K562 (cell line): Measurements from ENCODE around the gene ITSN1. TPM values are rescaled to one million over a fixed set of nuclear protein-coding genes. Genes with fewer than 3 reads are reported as not detected.

ENCODE experiments used
- BRF1 ChIP-seq: IDR thresholded peaks from 3 replicates; pipeline ENCODE4 v1.6.1; 2011; ENCODE audit warnings: borderline replicate concordance, mild to moderate bottlenecking; ENCODE audit not compliant: insufficient read length; ENCODE audit errors: extremely low read depth
- DMBX1 ChIP-seq: fragments of 250-450 bp; sonication (Bioruptor Pico); IDR thresholded peaks from 2 replicates; pipeline ENCODE4 v1.8.0; 2022; ENCODE audit warnings: inconsistent platforms, mild to moderate bottlenecking, moderate library complexity, borderline replicate concordance
- EHMT2 ChIP-seq: fragments of 450-650 bp; IDR thresholded peaks from 2 replicates; pipeline ENCODE4 v1.6.1; 2018; ENCODE audit warnings: antibody characterized with exemption
- ESRRA ChIP-seq: fragments of 450-650 bp; IDR thresholded peaks from 2 replicates; pipeline ENCODE4 v1.6.1; 2014; ENCODE audit warnings: low read depth, mild to moderate bottlenecking, moderate library complexity, borderline replicate concordance
- POLR2AphosphoS5 ChIP-seq: IDR thresholded peaks from 2 replicates; pipeline ENCODE4 v1.6.1; 2011; ENCODE audit warnings: mild to moderate bottlenecking, low read depth, low read length, moderate library complexity; ENCODE audit not compliant: control insufficient read depth, insufficient read depth
- RAD21 ChIP-seq, 2 experiments: fragments of 250-450 bp in 1 of 2; fragments of 450-650 bp in 1 of 2; sonication (Bioruptor Pico) in 1 of 2; formaldehyde crosslinking in 1 of 2; IDR thresholded peaks in 1 of 2; conservative IDR thresholded peaks in 1 of 2; 2 replicates each; pipeline versions ENCODE4 v1.4.0 to v1.8.0; 2020 to 2022; ENCODE audit warnings: mild to moderate bottlenecking in 2 of 2, moderate library complexity in 1 of 2
- RBM22 ChIP-seq: fragments of 200-400 bp; formaldehyde crosslinking; IDR thresholded peaks from 2 replicates; pipeline ENCODE4 v1.6.1; 2018; ENCODE audit warnings: low read length, low read depth; ENCODE audit not compliant: poor library complexity, severe bottlenecking
- RREB1 ChIP-seq: fragments of 250-450 bp; sonication (Bioruptor Pico); IDR thresholded peaks from 2 replicates; pipeline ENCODE4 v1.4.0; 2020
- STAG1 ChIP-seq: sonication (generic); formaldehyde crosslinking; IDR thresholded peaks from 2 replicates; pipeline ENCODE4 v1.5.0; 2020; ENCODE audit warnings: missing genetic modification reagents, borderline replicate concordance
- TRIM25 ChIP-seq: fragments of 450-650 bp; IDR thresholded peaks from 2 replicates; pipeline ENCODE4 v1.7.0; 2016; ENCODE audit warnings: borderline replicate concordance
- ZBTB1 ChIP-seq: sonication (generic); formaldehyde crosslinking; IDR thresholded peaks from 2 replicates; pipeline ENCODE4 v1.8.1; 2023; ENCODE audit warnings: missing genetic modification reagents, low read depth, mild to moderate bottlenecking, borderline replicate concordance
- ZNF143 ChIP-seq: sonication (generic); formaldehyde crosslinking; IDR thresholded peaks from 2 replicates; pipeline ENCODE4 v1.9.0; 2022; ENCODE audit warnings: mild to moderate bottlenecking, missing genetic modification reagents
- ZNF354B ChIP-seq: fragments of 250-450 bp; sonication (Bioruptor Pico); IDR thresholded peaks from 2 replicates; pipeline ENCODE4 v1.4.0; 2020
- ZNF592 ChIP-seq: fragments of 450-650 bp; IDR thresholded peaks from 2 replicates; pipeline ENCODE4 v1.6.1; 2017; ENCODE audit warnings: antibody characterized with exemption, mild to moderate bottlenecking
- polyA plus RNA-seq, 8 experiments: library from polyadenylated mRNA; depleted of rRNA in 4 of 8; stranded (reverse) in 5 of 8; unstranded in 3 of 8; fragments of >200 nt; fragmentation: Nextera tagmentation in 2 of 8; fragmentation: Illumina TruSeq in 1 of 8; extraction: Ambion mirVana in 2 of 8; extraction: Trizol in 1 of 8; gene quantifications; 2 replicates each; pipeline versions ENCODE4 v1.2.1 to v1.2.3, GENCODE V29; 2011 to 2014; ENCODE audit warnings: inconsistent platforms in 1 of 8, missing spikeins in 1 of 8
- total RNA-seq, 7 experiments: library from RNA; depleted of rRNA in 6 of 7; stranded (reverse); fragments of >200 nt in 6 of 7; fragmentation: Illumina TruSeq in 2 of 7; extraction: Trizol in 2 of 7; gene quantifications; 2 replicates each; pipeline versions ENCODE4 v1.2.1 to v1.2.3, GENCODE V29; 2011 to 2021; ENCODE audit warnings: low replicate concordance in 1 of 7

Gene ITSN1
- total and polyA plus RNA-seq, 9 of the 15 experiments (the other 6 are each of a cell fraction or from before 2014, with no cell fraction given) = 1.1 to 12.6 (median 4.8) TPM

GRCh38 chr21:33901412-33902288, 259.3 kb downstream of the ITSN1 start (continued):
- TF ChIP-seq ZNF592 (0 out of 2 replicates have a peak, but pooled peaks have one; percentile 5), RREB1 (CRISPR knock-in tag) (no peak), RAD21 (CRISPR knock-in tag; conservative IDR thresholded peaks at IDR 0.05 in 1 of 2, IDR thresholded peaks at IDR 0.05 in 1 of 2) (peak; percentile 57 to 73), POLR2AphosphoS5 (no peak; the same call in 1 of the 2 replicates), ZNF354B (CRISPR knock-in tag) (no peak), ZBTB1 (CRISPR knock-in tag) (no peak), ZNF143 (0 out of 2 replicates have a peak, but pooled peaks have one; percentile 3), EHMT2 (no peak), DMBX1 (CRISPR knock-in tag) (no peak), ESRRA (no peak), BRF1 (no peak), TRIM25 (no peak), STAG1 (peak; percentile 74; the same call in 1 of the 2 replicates), RBM22 (no peak)
